ENCODE measurements around the gene ALPG.

GRCh38 chr2:232436381-232437194, 29.9 kb downstream of the ALPG start:
- TF ChIP-seq CTCF (IDR thresholded peaks at IDR 0.05) (no peak), POLR2A (IDR thresholded peaks at IDR 0.05) (no peak)
